ENCODE measurements around the gene RUNX2.
A peak's percentile ranks its signal among the peaks of the same experiment; 100 is the strongest.

Gene RUNX2

GRCh38 chr6:45587229-45588060, 259.3 kb downstream of the RUNX2 start:
- DNase-seq (ENCODE audit: low spot score): no peak

GRCh38 chr6:45589367-45589766, 261.2 kb downstream of the RUNX2 start:
- DNase-seq (ENCODE audit: low spot score): no peak

GRCh38 chr6:45590226-45590625, 262.1 kb downstream of the RUNX2 start:
- no peak for DNase-seq (ENCODE audit: low spot score)

- DNase-seq (ENCODE audit: low spot score): no peak
Measured at GRCh38 chr6:45590696-45591184, 262.6 kb downstream of the RUNX2 start.

GRCh38 chr6:45591306-45591705, 263.2 kb downstream of the RUNX2 start:
- DNase-seq (ENCODE audit: low spot score): no peak

- no peak for DNase-seq (ENCODE audit: low spot score)
Measured at GRCh38 chr6:45591890-45592289, 263.8 kb downstream of the RUNX2 start.

- no peak for DNase-seq (ENCODE audit: low spot score)
Measured at GRCh38 chr6:45592991-45593390, 264.9 kb downstream of the RUNX2 start.

- no peak for DNase-seq (ENCODE audit: low spot score)
Measured at GRCh38 chr6:45595010-45595851, 267.1 kb downstream of the RUNX2 start.

- DNase-seq (ENCODE audit: low spot score): no peak
Measured at GRCh38 chr6:45597424-45597823, 269.3 kb downstream of the RUNX2 start.

GRCh38 chr6:45599053-45599452, 270.9 kb downstream of the RUNX2 start:
- DNase-seq (ENCODE audit: low spot score): no peak

- DNase-seq (ENCODE audit: low spot score): no peak
Measured at GRCh38 chr6:45605971-45606370, 277.8 kb downstream of the RUNX2 start.

GRCh38 chr6:45606831-45607400, 278.8 kb downstream of the RUNX2 start:
- no peak for DNase-seq (ENCODE audit: low spot score)

- no peak for DNase-seq (ENCODE audit: low spot score)
Measured at GRCh38 chr6:45607798-45608197, 279.7 kb downstream of the RUNX2 start.

GRCh38 chr6:45608252-45608913, 280.3 kb downstream of the RUNX2 start:
- no peak for DNase-seq (ENCODE audit: low spot score)

GRCh38 chr6:45609141-45609638, 281.1 kb downstream of the RUNX2 start:
- DNase-seq (ENCODE audit: low spot score): no peak

GRCh38 chr6:45610374-45610773, 282.2 kb downstream of the RUNX2 start:
- no peak for DNase-seq (ENCODE audit: low spot score)

- no peak for DNase-seq (ENCODE audit: low spot score)
Measured at GRCh38 chr6:45610832-45611231, 282.7 kb downstream of the RUNX2 start.

GRCh38 chr6:45611491-45611890, 283.4 kb downstream of the RUNX2 start:
- no peak for DNase-seq (ENCODE audit: low spot score)

GRCh38 chr6:45613656-45614055, 285.5 kb downstream of the RUNX2 start:
- peak; percentile 69 for DNase-seq (ENCODE audit: low spot score)

GRCh38 chr6:45614488-45615285, 286.6 kb downstream of the RUNX2 start:
- DNase-seq (ENCODE audit: low spot score): no peak

- DNase-seq (ENCODE audit: low spot score): no peak
Measured at GRCh38 chr6:45616209-45616608, 288.1 kb downstream of the RUNX2 start.

Measured in Ammon's horn (tissue), 1 donor.